GM21390 (cell line): ENCODE results near the gene GMFB.

Experiments used
- ATAC-seq: cut with Tn5 transposase; IDR thresholded peaks from one replicate; pipeline ENCODE4 v1.9.1; 2021; ENCODE audit not compliant: unreplicated experiment

GMFB gene

GRCh38 chr14:54493293-54493692, 4.5 kb upstream of the GMFB start:
- no peak for ATAC-seq

- ATAC-seq: no peak
These were observed 1.8 kb upstream of the GMFB start for GRCh38 chr14:54490445-54491175.

GRCh38 chr14:54489731-54490444, 1.1 kb upstream of the GMFB start:
- ATAC-seq: no peak

- ATAC-seq: no peak
These were observed 521 bp upstream of the GMFB start for GRCh38 chr14:54489318-54489683.

- ATAC-seq: no peak
These were observed 498 bp downstream of the GMFB start for GRCh38 chr14:54488318-54488645.

- ATAC-seq: no peak
These were observed 1.0 kb downstream of the GMFB start for GRCh38 chr14:54487771-54488170.

- no peak for ATAC-seq
These were observed 2.1 kb downstream of the GMFB start for GRCh38 chr14:54486685-54487084.

- no peak for ATAC-seq
These were observed 4.9 kb downstream of the GMFB start for GRCh38 chr14:54483846-54484245.

GRCh38 chr14:54483073-54483745, 5.6 kb downstream of the GMFB start:
- ATAC-seq: no peak

- no peak for ATAC-seq
These were observed 7.1 kb downstream of the GMFB start for GRCh38 chr14:54481695-54482094.

GRCh38 chr14:54480830-54481562, 7.8 kb downstream of the GMFB start:
- no peak for ATAC-seq

GRCh38 chr14:54478636-54479215, 10.1 kb downstream of the GMFB start:
- ATAC-seq: no peak

- no peak for ATAC-seq
These were observed 12.9 kb downstream of the GMFB start for GRCh38 chr14:54475911-54476310.

- ATAC-seq: no peak
These were observed 13.4 kb downstream of the GMFB start for GRCh38 chr14:54475187-54475899.

GRCh38 chr14:54474232-54474793, 14.5 kb downstream of the GMFB start:
- ATAC-seq: no peak

- no peak for ATAC-seq
These were observed 16.5 kb downstream of the GMFB start for GRCh38 chr14:54472315-54472714.

- ATAC-seq: no peak
These were observed 17.1 kb downstream of the GMFB start for GRCh38 chr14:54471641-54472040.

- ATAC-seq: no peak
These were observed 18.1 kb downstream of the GMFB start for GRCh38 chr14:54470701-54471100.

- ATAC-seq: no peak
These were observed 21.5 kb downstream of the GMFB start for GRCh38 chr14:54467280-54467679.

- ATAC-seq: no peak
These were observed 23.1 kb downstream of the GMFB start for GRCh38 chr14:54465654-54466053.
